HG03571 (cell line): Measurements from ENCODE around the gene ST3GAL3.

Experiments
- ATAC-seq: cut with Tn5 transposase; IDR thresholded peaks from one replicate; pipeline ENCODE4 v1.9.1; 2021; ENCODE audit not compliant: unreplicated experiment

ST3GAL3 gene

DNA sequence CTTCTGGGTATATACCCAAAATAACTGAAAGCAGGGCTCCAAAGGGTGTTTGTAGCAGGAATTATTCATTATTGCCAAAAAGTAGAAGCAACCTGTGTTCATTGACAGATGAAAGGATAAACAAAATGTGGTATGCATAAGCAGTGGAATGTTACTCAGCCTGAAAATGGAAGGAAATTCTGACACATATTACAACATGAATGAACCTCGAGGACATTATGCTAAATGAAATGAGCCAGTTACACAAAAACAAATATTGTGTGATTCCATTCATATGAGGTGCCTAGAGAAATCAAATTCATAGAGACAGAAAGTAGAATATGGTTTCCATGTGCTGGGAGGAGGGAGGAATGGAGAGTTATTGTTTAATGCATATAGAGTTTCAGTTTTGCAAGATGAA, 140.0 kb downstream of the ST3GAL3 start:
- no peak for ATAC-seq

DNA sequence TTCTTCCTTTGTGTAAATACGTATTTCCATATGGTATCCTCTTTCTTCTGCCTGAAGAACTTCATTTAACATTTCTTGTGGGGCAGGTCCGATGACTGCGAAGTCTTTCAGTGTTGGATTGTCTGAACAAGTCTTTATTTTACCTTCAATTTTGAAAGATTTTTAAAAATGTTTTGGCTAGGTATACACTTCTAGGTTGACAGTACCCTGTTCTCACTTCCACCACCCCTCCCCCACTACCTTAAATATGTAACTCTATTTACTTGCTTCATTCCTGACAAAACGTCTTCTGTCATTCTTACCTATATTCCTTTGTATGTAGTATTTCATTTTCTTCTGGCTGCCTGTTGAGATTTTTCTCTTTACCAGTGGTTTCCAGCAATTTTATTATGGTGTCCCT, 140.5 kb downstream of the ST3GAL3 start:
- no peak for ATAC-seq

DNA sequence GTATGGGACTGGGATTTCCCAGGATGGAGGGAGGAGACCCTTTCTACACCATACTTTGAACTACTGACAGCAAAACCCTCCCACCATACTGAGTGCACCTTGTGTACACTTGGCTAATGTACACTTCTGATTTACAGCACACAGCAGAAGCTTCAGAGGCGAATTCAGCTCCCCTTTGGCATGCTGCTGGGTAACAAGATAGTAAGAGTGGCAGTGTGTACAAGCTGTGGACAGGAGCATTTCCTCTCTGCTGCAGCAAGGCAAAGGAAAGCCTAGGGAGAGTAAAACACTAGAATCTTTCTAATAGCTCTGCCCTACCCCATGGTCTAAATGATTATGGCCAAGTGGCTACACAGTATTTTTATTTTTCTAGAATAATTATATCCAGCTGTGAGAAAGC, 142.3 kb downstream of the ST3GAL3 start:
- ATAC-seq, result no peak

DNA sequence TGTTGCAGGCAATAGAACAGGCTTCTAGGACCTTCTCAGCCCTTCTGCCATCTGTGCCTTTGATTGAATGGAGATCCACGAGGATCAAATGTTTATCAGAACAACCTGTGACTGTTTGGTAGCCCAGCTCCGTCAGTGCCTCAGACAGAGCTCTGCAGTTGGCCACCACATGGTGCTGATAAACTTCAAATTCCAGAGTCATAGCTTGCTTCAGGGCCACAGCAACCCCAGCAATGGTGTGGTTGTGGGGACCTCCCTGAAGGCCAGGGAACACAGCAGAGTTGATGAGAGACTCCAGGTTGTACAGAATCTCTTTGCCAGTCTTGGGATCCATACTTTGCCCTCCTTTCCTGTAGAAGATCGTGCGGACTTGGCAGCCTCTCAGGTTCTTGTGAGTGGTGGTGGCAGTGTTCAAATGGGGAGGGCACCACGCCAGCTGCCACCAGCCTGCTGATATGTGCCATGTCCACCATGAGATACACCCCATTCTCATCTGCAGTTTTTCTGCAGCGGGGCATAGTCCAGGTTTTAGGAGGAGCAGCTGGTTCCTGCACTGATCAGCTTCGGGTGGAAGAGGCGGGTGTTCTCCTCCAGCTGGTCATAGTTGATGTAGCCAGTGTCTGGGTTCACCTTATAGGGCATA, 143.4 kb downstream of the ST3GAL3 start:
- ATAC-seq, result no peak

DNA sequence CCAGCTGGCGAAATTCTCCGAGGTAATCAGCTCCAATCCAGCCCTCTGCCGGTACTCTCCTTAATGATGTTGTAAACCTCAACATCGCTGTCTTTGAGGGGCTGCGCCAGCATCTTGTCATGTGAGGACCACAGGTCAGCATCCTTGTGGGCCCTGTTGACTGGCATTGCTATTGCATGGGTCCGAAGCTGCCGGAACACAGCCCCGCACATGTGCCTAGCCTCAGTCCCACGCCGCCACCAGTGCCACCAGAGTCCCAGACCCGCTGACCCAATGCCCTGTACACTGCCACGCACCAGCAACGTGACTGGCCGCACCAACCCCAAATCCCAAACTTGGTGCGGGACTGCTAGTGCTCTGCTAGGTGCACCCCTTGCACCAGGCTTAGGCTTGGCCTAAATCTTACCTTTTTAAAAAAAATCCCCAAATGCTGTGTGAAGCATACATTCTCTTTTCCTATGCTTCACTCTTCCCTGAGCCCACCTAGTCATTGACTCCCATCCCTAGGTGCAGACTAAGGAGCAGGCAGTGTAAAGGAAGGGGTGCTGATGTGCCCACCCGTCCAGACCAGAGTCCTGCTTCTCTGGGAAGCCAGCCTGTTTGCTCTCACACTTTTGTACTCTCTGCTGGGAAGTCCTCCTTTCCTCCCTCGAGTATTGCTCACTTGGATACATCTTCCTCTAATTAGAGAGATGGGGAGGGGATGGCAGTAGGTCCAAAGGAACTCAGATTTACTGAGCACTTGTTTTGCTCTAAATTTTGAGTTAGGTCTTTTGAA, 144.4 kb downstream of the ST3GAL3 start:
- no peak for ATAC-seq

DNA sequence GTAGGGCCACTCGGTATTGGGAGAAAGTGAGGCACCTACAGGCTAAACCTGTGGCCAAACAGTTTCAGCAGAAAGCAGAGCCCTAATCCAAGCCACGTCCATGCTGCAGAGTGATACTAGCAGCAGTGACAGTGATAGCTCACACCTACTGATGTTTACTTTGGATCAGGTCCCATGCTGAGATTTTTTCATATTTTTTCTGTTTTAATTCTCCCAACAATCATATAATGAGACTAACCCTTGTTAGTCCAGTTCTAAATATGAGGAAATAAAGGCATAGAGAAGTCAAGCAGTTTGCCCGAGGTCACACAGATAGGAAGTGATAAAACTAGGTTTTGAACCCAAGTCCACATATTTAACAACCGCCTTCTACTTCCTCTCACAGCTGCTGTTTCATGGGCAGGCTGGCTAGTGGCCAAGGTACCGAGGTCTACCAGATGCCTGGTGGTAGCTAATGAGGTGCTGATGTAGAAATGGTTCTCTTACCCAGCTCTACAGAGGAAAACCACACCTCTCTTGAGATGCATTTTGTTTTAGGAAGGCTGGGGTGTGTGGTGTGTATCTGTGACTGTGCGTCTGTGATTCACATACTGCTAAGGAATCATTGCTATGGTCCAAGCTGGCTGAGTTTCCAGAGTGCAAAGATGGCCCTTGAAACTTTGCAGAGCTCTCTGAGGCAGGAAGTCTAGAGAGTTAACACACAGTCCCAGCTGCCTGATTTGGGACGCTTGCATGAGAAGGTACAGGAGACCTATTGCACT, 146.0 kb downstream of the ST3GAL3 start:
- no peak for ATAC-seq

DNA sequence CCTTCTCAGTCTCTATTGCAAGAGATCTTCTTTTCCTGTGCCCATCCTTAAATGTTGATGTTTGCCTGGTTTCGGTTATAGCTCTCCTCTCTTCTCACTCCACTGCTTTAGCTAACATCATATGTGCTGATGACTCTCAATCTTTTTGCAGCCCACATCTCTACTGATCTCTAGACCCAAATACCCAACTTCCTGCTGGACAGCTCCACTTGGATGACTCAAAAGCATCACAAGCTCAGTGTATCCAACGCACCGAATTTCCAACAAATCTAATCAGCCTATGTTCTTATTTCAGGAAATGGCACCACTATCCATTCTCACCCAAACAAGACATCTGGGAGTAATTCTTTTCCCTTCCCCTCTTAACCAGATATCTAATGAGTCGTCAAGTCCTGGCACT, 147.1 kb downstream of the ST3GAL3 start:
- ATAC-seq, result no peak

DNA sequence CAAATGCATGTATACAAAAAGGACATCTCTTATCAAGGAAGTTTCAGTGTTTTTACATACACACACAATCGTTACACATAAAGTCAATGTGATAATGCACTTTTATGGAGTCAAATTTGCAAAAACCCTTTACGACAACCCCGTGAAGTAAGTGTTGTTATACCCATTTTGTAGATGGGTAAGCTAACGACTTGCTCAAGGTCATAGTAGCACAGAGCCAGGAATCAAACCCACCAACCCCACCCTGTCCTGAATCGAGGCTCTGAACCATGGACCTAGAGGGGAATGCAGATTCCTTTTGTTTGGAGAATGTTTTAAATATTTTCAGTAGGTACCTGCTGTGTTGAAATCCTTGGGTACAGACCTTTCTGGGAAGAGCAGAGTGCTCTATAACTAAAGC, 148.9 kb downstream of the ST3GAL3 start:
- ATAC-seq, result no peak

DNA sequence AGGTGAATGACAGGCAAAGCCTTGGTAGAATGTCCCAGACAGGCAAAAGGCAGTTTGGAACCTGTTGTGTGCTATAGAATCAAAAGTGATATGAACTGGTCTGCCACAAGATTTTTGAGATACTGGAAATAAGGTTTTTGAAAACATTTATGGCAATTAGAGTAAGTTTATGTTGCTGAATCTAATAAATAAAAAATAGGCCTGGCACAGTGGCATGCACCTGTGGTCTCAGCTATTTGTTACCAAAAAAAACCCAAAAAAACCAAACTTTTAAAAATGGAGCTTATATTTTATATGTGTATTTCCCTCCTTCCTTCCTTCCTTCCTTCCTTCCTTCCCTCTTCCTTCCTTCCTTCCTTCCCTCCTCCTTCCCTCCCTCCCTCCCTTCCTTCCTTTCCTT, 149.8 kb downstream of the ST3GAL3 start:
- no peak for ATAC-seq

DNA sequence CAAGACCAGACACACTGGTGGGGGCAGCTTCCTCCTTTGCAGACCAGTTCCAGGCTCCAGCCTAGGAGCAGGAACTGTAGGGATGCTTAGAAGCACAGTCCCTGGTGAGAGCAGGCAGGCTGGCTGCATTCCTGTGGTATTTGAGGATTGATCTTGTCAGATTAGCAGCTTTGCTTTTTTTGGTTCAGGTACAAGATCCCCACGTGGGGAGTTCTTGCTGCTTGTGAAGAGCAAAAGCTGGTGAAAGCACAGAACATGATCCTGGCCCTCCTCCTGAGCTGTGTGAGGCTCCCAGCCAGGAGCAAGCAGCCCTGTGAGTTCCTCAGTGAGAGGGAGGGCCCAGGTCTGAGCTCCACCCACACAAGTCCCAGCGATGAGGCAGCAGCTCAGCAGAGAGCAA, 151.0 kb downstream of the ST3GAL3 start:
- no peak for ATAC-seq

DNA sequence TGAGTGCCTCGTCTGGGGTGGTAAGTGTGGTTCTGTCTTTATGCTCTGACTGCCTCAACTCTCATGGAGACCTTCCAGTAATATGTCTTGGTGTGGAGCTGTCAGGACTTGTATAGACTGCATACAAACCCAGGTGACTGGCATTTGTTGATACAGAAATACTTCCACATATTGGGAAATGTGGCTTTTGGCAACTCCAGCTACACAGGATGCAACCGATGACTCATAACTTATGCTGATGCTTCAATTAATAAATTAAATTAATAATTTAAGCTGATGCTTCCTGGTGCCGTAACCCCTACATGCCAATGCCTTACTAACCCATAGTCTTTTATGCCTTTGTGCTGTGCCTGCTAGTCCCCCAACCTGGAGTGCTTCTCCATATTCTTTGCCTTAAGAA, 154.0 kb downstream of the ST3GAL3 start:
- no peak for ATAC-seq

DNA sequence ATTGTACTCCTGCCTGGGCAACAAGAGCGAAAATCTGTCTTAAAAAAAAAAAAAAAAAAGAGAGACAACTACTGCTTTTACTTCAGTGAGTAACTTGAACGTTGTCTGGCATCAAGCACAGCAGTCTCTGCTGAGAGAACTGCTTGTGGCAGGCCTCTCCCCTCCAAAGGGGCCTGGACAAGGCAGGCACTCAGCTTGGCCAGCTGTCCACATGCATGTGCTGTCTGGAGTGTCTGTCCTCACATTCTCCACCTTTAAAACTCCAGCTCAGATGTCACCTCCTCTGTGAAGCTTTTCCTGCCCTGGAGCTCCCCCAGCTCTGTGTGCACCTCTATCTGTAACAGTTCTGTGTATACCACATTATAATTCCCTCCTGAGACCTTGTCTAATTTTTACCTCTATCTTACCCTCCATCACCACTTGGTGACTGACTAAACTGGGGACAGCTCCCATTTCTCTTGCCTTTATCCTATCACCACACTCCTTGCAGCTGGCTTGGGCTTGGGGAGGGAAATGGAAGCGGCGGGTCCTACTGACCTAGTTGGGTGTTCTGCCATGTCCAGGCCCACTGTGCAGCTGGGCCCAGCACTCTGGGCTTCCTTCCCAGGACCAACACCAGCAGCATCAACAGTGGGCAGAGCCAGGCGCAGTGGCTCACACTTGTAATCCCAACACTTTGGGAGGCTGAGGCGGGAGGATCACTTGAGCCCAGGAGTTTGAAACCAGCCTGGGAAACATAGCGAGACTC, 154.8 kb downstream of the ST3GAL3 start:
- ATAC-seq, result no peak

DNA sequence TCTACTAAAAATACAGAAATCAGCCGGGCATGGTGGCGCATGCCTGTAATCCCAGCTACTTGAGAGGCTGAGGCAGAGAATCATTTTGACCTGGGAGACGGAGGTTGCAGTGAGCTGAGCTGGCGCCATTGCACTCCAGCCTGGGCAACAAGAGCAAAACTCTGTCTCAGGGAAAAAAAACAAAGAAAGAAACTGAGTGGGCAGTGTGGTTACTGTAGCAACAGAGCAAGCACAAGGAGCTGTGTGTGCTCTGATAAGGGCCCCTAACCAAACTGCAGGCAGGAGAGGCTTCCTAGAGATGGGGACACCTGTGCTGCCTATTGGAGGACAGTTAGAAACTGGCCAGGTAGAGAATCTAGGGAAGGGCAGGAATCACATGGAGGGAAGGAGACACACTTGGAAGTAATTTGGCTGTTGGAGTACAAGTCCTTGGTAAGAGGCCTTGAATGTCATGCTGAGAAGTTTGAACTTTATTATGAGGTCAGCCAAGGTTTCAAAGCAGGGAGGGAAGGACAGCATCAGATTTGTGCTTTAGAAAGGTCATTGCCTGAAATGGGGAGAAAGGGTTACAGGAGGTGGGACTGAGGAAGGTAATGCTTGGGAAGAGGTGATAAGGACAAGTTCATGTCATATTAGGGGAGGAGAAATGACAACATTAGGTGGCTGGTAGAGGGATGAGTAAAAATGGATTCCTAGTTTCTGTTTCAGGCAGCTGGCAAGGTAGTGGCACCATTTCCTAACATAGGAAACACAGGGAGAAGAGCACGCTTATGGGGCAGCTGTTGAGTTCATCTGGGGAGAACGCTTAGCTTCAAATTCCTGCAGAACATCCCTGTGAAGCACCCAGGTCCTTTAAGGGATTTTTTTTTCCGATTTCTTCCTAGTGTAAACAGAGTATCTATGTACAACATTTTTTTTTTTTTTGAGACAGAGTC, 157.0 kb downstream of the ST3GAL3 start:
- no peak for ATAC-seq

DNA sequence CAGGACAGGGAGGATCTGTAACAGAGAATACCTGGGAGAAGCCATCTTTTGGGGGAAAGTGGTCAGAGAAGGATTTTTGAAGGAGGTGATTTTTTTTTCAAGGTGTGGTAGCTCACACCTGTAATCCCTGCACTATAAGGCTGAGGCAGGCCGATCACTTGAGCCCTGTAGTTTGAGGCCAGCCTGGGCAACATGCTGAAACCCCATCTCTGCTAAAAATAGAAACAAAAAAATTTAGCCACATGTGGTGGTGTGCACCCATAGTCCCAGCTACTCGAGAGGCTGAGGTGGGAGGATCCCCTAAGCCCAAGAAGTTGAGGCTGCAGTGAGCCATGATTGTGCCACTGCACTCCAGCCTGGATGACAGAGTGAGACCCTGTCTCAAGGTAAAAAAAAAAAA, 158.9 kb downstream of the ST3GAL3 start:
- ATAC-seq, result no peak

DNA sequence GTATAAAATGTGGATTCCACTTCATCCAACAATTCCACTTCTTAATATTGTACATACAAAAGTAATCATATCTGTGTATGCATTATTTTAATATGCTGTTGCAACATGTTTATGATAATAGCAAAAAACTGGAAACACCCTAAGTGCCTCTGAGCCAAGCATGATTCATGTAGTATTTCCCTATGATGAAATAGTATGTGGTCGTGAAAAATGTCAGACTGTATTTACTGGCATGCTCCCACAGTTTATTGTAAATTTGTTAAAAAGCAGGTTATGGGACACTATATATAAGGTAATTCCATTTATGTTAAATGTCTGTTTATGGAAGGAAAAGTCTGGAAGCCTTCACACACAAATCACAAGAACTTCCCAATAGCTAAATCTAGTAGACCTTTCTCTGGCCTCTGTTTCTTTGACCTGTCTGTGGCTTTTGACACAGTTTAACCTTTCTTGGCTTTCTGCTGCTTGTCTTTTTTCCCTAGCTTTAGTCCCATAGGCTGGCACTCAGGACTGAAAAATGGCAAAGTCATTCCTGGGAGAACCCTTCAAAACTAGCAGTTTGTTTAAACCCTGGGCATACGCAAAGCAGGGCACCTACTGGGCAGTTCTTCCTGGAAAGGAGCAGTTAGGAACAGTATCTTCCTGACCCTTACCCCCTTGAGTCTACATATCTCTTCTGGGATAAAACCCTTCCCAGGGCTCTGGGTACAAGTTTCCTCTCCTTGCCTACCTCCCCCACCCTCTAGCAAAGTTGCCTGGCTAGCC, 160.8 kb downstream of the ST3GAL3 start:
- ATAC-seq, result no peak

DNA sequence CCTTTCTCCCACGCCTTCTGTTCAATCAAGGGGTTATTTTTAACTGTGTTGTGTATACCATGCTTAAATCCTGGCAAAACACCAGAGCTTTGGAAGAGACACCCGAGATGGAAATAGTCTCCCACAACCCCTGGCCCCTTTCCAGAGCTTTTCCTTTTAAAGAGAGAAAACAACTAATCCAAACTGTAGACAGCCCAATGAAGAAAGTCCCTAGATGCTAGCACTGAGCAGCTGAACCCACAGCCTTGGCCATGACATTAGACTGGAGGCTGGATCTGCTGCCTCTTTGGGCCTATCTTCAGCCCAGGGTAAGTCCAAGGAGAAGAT, 161.4 kb downstream of the ST3GAL3 start:
- no peak for ATAC-seq

DNA sequence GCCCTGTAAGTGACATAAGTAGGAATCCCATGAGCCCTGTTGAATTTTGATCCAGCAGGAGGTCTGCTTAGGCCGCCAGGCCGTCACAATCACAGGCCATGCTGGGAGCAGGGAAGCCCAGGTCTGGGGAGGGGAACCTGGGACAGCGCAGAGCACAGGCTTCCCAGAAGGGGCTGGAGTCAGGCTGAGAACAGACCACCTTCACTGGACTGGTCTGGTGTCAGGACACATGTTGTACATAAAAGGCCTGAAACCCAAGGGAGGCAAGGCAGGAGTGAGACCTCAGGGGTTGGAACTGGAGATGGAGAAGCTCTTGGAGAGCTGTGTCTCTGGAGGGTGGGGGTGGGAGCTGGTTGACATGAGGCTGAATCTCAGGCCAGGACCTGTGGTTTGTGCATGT, 163.0 kb downstream of the ST3GAL3 start:
- ATAC-seq, result no peak

DNA sequence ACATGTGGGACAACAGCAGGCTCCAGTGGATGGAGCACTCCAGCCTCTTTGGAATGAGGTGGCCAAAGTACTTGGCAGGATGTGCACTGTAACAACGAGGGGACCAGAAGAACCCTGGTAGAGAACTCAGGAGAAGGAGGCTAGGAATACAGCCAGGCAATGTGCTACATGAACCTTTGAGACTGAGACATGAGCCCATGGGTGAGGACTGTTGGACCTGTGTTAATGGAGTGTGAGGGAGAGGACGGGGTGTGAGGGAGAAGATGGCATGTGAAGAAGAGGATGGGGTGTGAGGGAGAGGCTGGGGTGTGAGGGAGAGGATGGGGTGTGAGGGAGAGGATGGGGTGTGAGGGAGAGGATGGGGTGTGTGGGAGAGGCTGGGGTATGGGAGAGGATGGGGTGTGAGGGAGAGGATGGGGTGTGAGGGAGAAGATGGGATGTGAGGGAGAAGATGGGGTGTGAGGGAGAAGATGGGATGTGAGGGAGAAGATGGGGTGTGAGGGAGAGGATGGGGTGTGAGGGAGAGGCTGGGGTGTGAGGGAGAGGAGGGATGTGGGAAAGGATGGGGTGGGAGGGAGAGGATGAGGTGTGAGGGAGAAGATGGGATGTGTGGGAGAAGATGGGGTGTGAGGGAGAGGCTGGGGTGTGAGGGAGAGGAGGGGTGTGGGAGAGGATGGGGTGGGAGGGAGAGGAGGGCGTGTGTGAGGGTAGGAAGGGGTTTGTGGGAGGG, 164.0 kb downstream of the ST3GAL3 start:
- ATAC-seq, result no peak

DNA sequence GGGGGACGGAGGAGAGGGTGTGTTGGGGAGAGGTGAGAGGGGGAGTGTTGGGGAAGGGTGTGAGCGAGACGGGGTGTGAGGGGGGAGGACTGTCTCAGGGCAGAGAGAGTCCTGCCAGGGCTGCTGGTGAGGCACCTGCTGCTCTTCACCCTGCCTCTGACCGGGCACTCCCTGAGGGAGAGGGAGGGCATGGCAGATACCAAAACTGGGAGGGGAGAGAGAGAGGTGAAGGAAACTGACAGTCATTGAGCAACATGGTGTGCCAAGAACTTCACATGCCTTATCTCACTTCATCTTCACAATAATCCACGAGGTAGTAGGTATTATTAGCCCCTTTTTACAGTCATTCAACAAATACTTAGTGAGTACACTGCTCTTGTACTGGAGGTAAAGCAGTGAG, 164.9 kb downstream of the ST3GAL3 start:
- no peak for ATAC-seq
